Measurements from ENCODE around the gene TRNAU1AP.

DNA sequence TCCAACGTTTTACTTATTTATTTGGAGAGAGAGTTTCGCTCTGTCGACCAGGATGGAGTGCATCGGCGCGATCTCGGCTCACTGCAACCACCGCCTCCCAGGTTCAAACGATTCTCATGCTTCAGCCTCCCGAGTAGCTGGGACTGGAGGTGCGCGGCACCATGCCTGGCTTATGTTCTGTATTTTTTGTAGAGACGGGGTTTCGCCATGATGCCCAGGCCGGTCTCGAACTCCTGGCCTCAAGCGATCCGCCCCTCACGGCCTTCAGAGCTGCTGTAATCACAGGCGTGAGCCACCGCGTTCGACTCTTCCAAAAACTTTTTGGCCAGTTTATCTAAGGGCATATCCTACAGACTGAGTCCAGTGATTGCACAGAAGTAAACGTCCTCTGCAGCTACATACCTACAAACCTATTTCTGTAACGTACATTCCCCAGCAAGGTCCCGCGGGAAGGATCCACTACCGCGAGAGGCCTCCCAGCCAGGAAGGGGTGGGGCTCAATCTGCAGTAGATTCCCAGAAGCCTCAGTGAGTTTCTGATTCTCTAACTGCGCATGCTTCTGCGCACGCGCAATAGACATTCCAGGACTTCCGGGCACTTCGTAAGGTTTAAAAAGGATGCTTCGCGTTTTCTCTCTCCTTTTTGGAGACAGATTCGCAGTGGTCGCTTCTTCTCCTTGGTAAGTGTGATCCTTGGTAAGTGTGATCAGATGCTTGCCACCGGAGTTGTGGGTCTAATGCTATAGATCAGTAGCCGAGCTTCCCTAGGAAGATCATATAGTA is 47.3 kb upstream of the TRNAU1AP start, which contains the start of gene RCC1:
- TF ChIP-seq, protein P1, sequence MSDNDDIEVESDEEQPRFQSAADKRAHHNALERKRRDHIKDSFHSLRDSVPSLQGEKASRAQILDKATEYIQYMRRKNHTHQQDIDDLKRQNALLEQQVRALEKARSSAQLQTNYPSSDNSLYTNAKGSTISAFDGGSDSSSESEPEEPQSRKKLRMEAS (IDR thresholded peaks at IDR 0.05) = no peak
- TF ChIP-seq, protein P2, sequence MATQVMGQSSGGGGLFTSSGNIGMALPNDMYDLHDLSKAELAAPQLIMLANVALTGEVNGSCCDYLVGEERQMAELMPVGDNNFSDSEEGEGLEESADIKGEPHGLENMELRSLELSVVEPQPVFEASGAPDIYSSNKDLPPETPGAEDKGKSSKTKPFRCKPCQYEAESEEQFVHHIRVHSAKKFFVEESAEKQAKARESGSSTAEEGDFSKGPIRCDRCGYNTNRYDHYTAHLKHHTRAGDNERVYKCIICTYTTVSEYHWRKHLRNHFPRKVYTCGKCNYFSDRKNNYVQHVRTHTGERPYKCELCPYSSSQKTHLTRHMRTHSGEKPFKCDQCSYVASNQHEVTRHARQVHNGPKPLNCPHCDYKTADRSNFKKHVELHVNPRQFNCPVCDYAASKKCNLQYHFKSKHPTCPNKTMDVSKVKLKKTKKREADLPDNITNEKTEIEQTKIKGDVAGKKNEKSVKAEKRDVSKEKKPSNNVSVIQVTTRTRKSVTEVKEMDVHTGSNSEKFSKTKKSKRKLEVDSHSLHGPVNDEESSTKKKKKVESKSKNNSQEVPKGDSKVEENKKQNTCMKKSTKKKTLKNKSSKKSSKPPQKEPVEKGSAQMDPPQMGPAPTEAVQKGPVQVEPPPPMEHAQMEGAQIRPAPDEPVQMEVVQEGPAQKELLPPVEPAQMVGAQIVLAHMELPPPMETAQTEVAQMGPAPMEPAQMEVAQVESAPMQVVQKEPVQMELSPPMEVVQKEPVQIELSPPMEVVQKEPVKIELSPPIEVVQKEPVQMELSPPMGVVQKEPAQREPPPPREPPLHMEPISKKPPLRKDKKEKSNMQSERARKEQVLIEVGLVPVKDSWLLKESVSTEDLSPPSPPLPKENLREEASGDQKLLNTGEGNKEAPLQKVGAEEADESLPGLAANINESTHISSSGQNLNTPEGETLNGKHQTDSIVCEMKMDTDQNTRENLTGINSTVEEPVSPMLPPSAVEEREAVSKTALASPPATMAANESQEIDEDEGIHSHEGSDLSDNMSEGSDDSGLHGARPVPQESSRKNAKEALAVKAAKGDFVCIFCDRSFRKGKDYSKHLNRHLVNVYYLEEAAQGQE (IDR thresholded peaks at IDR 0.05; ENCODE audit: low read depth) = no peak
- TF ChIP-seq EP300 (IDR thresholded peaks at IDR 0.05; ENCODE audit: borderline replicate concordance) (no peak), TCF12 (IDR thresholded peaks at IDR 0.05; ENCODE audit: low read depth) (peak; percentile 56; the same call in 1 of the 2 replicates), RAD21 (IDR thresholded peaks at IDR 0.05; ENCODE audit: low read depth) (no peak), EGR1 (IDR thresholded peaks at IDR 0.05) (no peak), TAF1 (IDR thresholded peaks at IDR 0.05; ENCODE audit: low read depth) (peak; percentile 93), CREB1 (IDR thresholded peaks at IDR 0.05; ENCODE audit: low read depth) (no peak), CEBPB (IDR thresholded peaks at IDR 0.05) (no peak), FOXM1 (IDR thresholded peaks at IDR 0.05; ENCODE audit: borderline replicate concordance, low read depth) (no peak), YY1 (IDR thresholded peaks at IDR 0.05; ENCODE audit: low read depth) (no peak), NFIC (IDR thresholded peaks at IDR 0.05) (no peak)
- TF ChIP-seq, protein P3, sequence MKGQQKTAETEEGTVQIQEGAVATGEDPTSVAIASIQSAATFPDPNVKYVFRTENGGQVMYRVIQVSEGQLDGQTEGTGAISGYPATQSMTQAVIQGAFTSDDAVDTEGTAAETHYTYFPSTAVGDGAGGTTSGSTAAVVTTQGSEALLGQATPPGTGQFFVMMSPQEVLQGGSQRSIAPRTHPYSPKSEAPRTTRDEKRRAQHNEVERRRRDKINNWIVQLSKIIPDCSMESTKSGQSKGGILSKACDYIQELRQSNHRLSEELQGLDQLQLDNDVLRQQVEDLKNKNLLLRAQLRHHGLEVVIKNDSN (IDR thresholded peaks at IDR 0.05) = no peak
